ENCODE data around the gene P2RY6.

- TF ChIP-seq EZH2 (IDR thresholded peaks at IDR 0.05; ENCODE audit: borderline replicate concordance) (no peak), CTCF (IDR thresholded peaks at IDR 0.05; ENCODE audit: poor library complexity) (peak; percentile 85)
Measured at GRCh38 chr11:73295241-73295995, 23.3 kb downstream of the P2RY6 start.
